GM23338 (cell line): ENCODE measurements around the gene OR51A7. TPM values are rescaled to one million over a fixed set of nuclear protein-coding genes. Genes with fewer than 3 reads are reported as not detected.

ENCODE experiments used
- ATAC-seq: fragments of 200-7000 bp; cut with Tn5 transposase; 3 replicates; pipeline ENCODE4 v1.9.1; 2020
- DNase-seq: peaks from one replicate; pipeline ENCODE4 v3.0.0-alpha.2; 2015; ENCODE audit warnings: low spot score
- H2AFZ ChIP-seq: fragments of 200-600 bp; sonication (generic); 2 replicates; pipeline ENCODE4 v1.8.0; 2016; ENCODE audit warnings: antibody characterized with exemption, mild to moderate bottlenecking, moderate library complexity
- H3F3A ChIP-seq: fragments of 200-600 bp; sonication (generic); replicated peaks from 2 replicates; pipeline ENCODE4 v1.8.0; 2017; ENCODE audit warnings: antibody characterized with exemption, mixed run types, low read depth
- H3K27ac ChIP-seq: fragments of 200-600 bp; sonication (generic); 2 replicates; pipeline ENCODE4 v1.6.1; 2016; ENCODE audit warnings: low read depth
- H3K27me3 ChIP-seq: fragments of 200-600 bp; sonication (generic); 2 replicates; pipeline ENCODE4 v1.8.0; 2016; ENCODE audit warnings: mild to moderate bottlenecking, mixed run types, moderate library complexity; ENCODE audit not compliant: insufficient read depth
- H3K36me3 ChIP-seq: fragments of 200-600 bp; sonication (generic); 2 replicates; pipeline ENCODE4 v1.8.0; 2016; ENCODE audit warnings: mild to moderate bottlenecking; ENCODE audit not compliant: insufficient read depth
- H3K4me1 ChIP-seq: fragments of 200-600 bp; sonication (generic); 2 replicates; pipeline ENCODE4 v1.8.0; 2016; ENCODE audit warnings: mild to moderate bottlenecking, moderate library complexity; ENCODE audit not compliant: insufficient read depth
- H3K4me2 ChIP-seq: fragments of 200-600 bp; sonication (generic); 2 replicates; pipeline ENCODE4 v1.7.1; 2017; ENCODE audit warnings: mixed run types
- H3K4me3 ChIP-seq: fragments of 200-600 bp; sonication (generic); 2 replicates; pipeline ENCODE4 v1.6.1; 2016; ENCODE audit warnings: mixed run types
- H3K79me2 ChIP-seq: fragments of 200-600 bp; sonication (generic); replicated peaks from 2 replicates; pipeline ENCODE4 v1.8.0; 2017; ENCODE audit warnings: mild to moderate bottlenecking; ENCODE audit not compliant: insufficient read depth
- H3K9me2 ChIP-seq: fragments of 200-600 bp; sonication (generic); 2 replicates; pipeline ENCODE4 v1.8.0; 2017; ENCODE audit not compliant: insufficient read depth
- H4K20me1 ChIP-seq: fragments of 200-600 bp; sonication (generic); replicated peaks from 2 replicates; pipeline ENCODE4 v1.8.0; 2017; ENCODE audit warnings: mild to moderate bottlenecking; ENCODE audit not compliant: insufficient read depth
- H3K27ac Mint-ChIP-seq: 2 replicates; pipeline ENCODE4 v1.8.0; 2020; ENCODE audit warnings: inconsistent platforms, mild to moderate bottlenecking, moderate library complexity, mixed read lengths
- H3K27me3 Mint-ChIP-seq: 3 replicates; pipeline ENCODE4 v1.8.0; 2022; ENCODE audit warnings: low read depth, mild to moderate bottlenecking, moderate library complexity, mixed read lengths, inconsistent platforms; ENCODE audit not compliant: insufficient read depth, poor library complexity
- H3K36me3 Mint-ChIP-seq: 3 replicates; pipeline ENCODE4 v1.8.0; 2021; ENCODE audit warnings: low read depth, mild to moderate bottlenecking, inconsistent platforms, moderate library complexity, mixed read lengths
- H3K4me1 Mint-ChIP-seq: 3 replicates; pipeline ENCODE4 v1.8.0; 2020; ENCODE audit warnings: mild to moderate bottlenecking, inconsistent platforms, mixed read lengths
- H3K4me3 Mint-ChIP-seq: 3 replicates; pipeline ENCODE4 v1.8.0; 2021; ENCODE audit warnings: moderate library complexity, mild to moderate bottlenecking, inconsistent platforms, mixed read lengths
- H3K9me3 Mint-ChIP-seq: 3 replicates; pipeline ENCODE4 v1.8.0; 2020; ENCODE audit warnings: moderate library complexity, mild to moderate bottlenecking, inconsistent platforms, mixed read lengths
- ETS1 ChIP-seq: IDR thresholded peaks from 2 replicates; pipeline ENCODE4 v1.6.1; 2016; ENCODE audit warnings: antibody characterized with exemption
- EZH2 ChIP-seq: fragments of 200-600 bp; sonication (generic); IDR thresholded peaks from one replicate; pipeline ENCODE4 v1.8.0; 2017; ENCODE audit warnings: antibody characterized with exemption, mild to moderate bottlenecking, low read depth; ENCODE audit not compliant: unreplicated experiment
- EZH2phosphoT487 ChIP-seq: fragments of 200-600 bp; sonication (generic); IDR thresholded peaks from one replicate; pipeline ENCODE4 v1.8.1; 2018; ENCODE audit warnings: antibody characterized with exemption; ENCODE audit not compliant: unreplicated experiment
- NANOG ChIP-seq: IDR thresholded peaks from 2 replicates; pipeline ENCODE4 v1.6.1; 2016; ENCODE audit warnings: antibody characterized with exemption, borderline replicate concordance
- STAT1 ChIP-seq: IDR thresholded peaks from one replicate; pipeline ENCODE4 v1.6.1; 2016; ENCODE audit warnings: antibody characterized with exemption; ENCODE audit not compliant: unreplicated experiment
- ZNF331 ChIP-seq: fragments of 250-450 bp; sonication (Bioruptor Pico); IDR thresholded peaks from 2 replicates; pipeline ENCODE4 v1.5.0; 2020; ENCODE audit warnings: low read depth, mild to moderate bottlenecking, moderate library complexity
- ZNF462 ChIP-seq: fragments of 250-450 bp; sonication (Bioruptor Pico); IDR thresholded peaks from 2 replicates; pipeline ENCODE4 v1.5.0; 2020; ENCODE audit warnings: mild to moderate bottlenecking, moderate library complexity
- polyA plus RNA-seq: library from polyadenylated mRNA; unstranded; fragments of >200 nt; fragmentation: Nextera tagmentation; extraction: Ambion mirVana; gene quantifications from 2 replicates; pipeline ENCODE4 v1.2.1, GENCODE V29; 2016
- total RNA-seq: library from RNA; depleted of rRNA; stranded (reverse); fragments of >200 nt; shearing (Covaris generic); gene quantifications from 2 replicates; pipeline ENCODE4 v1.2.3, GENCODE V29; 2014

OR51A7 gene
- total and polyA plus RNA-seq, 2 experiments from 2014 or later: not detected

GRCh38 chr11:4922304-4922703 is 18.7 kb downstream of the OR51A7 start:
- ATAC-seq (no peak), DNase-seq (no peak)
- H3K27ac Mint-ChIP-seq: no peak overlapping the region
- Histone ChIP-seq H4K20me1 (no peaks in the 10 kb centered on the region), H3K4me1 (no peaks in the 10 kb centered on the region), H3K27ac (no peak overlapping the region), H3K36me3 (no peaks in the 10 kb centered on the region), H3K79me2 (no peaks in the 10 kb centered on the region), H2AFZ (no peak overlapping the region), H3K4me3 (no peak overlapping the region), H3K9me2 (no peaks in the 10 kb centered on the region; the same call in 1 of the 2 replicates), H3F3A (no peaks in the 10 kb centered on the region), H3K4me2 (no peak overlapping the region), H3K27me3 (no peaks in the 10 kb centered on the region)
- H3K9me3 Mint-ChIP-seq: no peaks in the 10 kb centered on the region
- no peaks in the 10 kb centered on the region for H3K36me3 Mint-ChIP-seq
- H3K27me3 Mint-ChIP-seq: peaks cover 1% of the 10 kb centered on the region
- no peaks in the 10 kb centered on the region for H3K4me1 Mint-ChIP-seq
- H3K4me3 Mint-ChIP-seq: no peak overlapping the region
- TF ChIP-seq ZNF331 (CRISPR knock-in tag) (no peak), EZH2phosphoT487 (no peak), ETS1 (no peak), ZNF462 (CRISPR knock-in tag) (no peak), NANOG (no peak)

- Mint-ChIP-seq H3K27ac (no peak within 1 kb of the TSS), H3K27me3 (peaks cover 1% of the 10 kb centered on the region), H3K4me3 (no peak within 1 kb of the TSS), H3K36me3 (no peaks in the 10 kb centered on the region), H3K9me3 (no peaks in the 10 kb centered on the region), H3K4me1 (no peaks in the 10 kb centered on the region)
- Histone ChIP-seq H3K27ac (no peak within 1 kb of the TSS), H3K36me3 (no peaks in the 10 kb centered on the region), H3K27me3 (no peaks in the 10 kb centered on the region), H3K4me2 (no peak within 1 kb of the TSS), H3F3A (no peaks in the 10 kb centered on the region), H3K4me1 (no peaks in the 10 kb centered on the region), H3K79me2 (no peaks in the 10 kb centered on the region), H3K4me3 (no peak within 1 kb of the TSS), H4K20me1 (no peaks in the 10 kb centered on the region), H3K9me2 (no peaks in the 10 kb centered on the region; the same call in 1 of the 2 replicates), H2AFZ (no peak within 1 kb of the TSS)
- ATAC-seq (no peak), DNase-seq (no peak)
- TF ChIP-seq EZH2 (no peak), STAT1 (no peak), EZH2phosphoT487 (no peak), NANOG (no peak)
Measured at GRCh38 chr11:4924239-4924638, 20.7 kb downstream of the OR51A7 start, which contains the start of gene OR51G1. Gene OR51G1 (minus strand): TSS chr11:4924339. CDS start chr11:4924339, 0 bp downstream.
